Stromal cell of bone marrow (primary cell): Measurements from ENCODE around the gene NAB1.

ENCODE experiments used
- DNase-seq: peaks from one replicate; pipeline ENCODE4 v3.0.0-alpha.2; 2012; ENCODE audit warnings: low read depth

The NAB1 gene

GRCh38 chr2:190637903-190638618 is 10.8 kb upstream of the NAB1 start:
- no peak for DNase-seq

DNA sequence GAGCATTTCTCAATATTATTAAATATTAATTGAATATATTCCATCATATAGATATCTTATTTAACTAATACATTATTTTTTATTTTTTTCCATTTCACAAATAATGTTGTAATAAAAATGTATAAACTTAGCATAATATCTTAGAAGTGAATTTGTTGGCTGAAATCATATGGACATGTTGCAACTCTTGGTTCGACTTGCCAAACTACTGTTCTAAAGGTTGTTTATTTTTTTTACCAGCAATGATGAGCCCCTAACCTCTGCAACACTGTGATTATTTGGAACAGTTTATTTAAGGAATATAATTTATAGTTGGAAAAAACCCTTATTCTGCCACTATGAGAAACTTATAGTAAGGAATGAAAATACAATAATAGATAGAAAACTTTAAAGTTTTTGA is 8.8 kb upstream of the NAB1 start:
- DNase-seq, result no peak

- DNase-seq, result no peak
Measured at GRCh38 chr2:190641469-190641868, 7.4 kb upstream of the NAB1 start.

DNA sequence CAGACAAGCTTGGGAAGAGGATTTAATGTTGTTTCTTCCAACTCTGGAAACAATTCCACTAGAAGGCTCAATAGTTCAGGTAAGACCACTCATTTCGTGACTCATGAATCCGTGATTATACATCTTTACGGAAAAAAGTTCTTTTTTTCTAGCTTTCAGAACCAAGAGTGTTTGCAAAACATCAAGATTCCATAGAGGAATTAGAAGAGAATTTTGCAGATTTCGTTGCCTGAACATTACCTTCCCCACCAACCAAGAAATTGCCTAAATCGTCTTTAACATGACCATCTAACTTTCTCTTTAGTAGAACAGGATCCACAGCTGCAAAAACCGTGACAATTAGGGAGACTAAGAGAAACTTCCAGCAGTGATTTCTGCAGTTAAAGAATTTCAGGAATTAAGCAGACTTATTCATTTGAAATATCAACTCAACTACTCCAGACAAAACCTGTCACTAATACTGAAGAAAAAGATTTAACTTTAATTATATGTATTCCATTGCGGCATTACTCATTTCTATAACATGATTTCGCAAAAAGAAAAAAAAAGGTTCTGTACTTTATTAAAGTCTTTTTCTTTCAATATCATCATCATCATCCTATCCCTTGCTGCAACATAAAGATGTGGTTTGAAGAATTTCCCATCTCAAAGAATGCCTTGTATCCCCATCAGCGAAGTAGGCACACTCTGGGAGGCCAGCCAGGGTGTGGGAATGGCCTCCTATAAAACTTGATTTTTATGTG is 1.9 kb upstream of the NAB1 start:
- no peak for DNase-seq

DNA sequence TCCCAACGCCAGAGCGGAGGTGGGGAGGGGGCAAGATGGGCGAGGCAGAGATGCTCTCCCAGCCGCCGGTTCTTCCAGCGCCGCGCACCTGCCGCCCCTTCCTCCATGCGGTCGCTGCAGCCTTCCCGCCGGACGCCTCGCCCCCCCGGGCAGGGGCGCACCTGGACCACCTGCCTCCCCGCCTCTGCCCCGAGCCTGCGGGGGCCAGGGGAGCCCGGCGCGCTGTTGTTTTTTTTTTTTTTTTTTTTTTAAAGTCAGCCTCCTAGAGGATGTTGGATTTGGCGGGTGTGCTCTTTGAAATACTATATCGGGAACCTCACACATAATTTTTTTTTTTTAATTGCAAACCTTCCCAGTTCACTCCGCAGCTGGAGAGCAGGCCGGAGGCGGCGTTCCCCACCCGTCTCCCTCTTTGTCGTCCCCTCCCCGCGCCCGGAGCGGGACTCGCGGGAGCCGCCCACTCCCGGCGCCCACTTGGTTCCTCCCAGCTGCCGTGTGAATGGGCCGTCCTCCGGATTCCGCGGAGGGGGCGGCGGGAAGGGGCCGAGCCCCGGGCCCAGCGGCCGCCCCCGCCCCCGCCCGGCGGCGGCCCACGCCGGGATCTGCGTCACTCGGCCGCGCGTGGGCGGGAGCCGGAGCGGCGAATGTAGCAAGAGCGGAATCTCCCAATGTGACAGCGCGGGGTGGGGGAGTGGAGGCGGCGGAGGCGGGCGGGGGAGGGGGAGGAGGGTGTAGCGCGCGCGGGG is 421 bp upstream of the NAB1 start:
- DNase-seq, result peak; percentile 76

DNA sequence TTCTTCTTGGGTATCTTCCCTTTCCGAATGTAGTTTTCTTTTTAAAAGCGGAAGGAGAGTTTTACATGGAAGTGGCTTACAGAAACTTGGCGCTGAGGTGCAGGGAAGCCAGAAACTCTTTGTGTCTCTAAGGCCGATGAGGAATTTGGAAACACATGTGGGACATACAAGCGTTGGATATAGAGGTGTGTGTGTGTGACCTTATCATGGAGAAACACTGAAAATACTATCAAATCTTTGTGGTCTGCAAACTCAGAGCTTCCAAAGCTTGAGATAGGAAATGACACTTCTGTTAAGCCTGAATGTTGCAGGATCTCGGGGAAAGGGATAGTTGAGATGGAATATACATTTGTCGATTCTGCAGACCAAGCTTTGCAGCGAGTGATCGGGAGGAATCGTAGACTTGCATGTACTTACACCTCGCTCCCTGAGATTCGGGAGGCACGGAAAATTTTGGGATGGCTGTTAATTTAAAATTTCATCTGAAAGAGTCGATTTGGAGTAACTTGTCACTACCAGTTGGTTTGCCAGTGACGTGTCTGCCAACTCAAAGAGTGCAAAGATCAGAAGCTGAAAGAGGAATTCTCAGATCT is 1.0 kb downstream of the NAB1 start:
- DNase-seq, result no peak

- no peak for DNase-seq
Measured at GRCh38 chr2:190651413-190651812, 2.5 kb downstream of the NAB1 start.

DNA sequence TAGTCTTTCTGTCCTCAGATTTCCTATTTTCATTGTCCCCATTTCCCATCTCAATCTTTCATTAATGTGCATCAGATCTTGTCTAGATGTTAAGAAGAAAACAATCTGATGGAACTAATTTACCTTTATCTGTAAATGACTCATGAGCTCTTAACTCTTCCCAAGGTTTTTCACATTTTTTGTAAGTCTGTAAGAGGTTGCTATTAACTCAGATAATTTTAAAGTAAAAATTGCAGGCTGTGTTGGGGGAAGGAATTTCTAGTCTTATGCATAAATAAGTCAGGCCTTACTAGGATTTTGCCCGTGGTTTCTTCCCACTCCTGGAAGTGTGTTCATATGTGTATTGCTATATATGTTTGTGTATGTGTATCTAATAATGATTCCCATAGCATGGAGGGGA is 4.3 kb downstream of the NAB1 start:
- no peak for DNase-seq

DNA sequence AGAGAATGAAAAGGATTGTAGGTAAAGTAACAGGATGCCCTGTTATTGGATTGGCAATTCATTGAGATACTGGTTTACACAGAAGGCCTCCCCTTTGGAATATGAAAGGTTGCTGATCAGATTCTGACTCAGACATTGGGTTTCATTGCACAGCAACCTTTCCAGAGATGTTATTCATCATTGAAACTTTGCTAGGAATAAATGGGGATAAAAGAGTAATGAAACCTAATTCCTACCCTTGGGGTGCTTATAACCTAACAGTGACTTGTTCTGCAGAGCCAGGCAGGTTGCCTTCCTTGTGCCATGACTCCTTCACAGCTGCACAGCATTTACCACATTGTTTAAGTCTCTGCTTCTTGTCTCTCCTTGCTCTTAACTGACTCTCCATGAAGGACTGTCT is 5.0 kb downstream of the NAB1 start:
- no peak for DNase-seq

DNA sequence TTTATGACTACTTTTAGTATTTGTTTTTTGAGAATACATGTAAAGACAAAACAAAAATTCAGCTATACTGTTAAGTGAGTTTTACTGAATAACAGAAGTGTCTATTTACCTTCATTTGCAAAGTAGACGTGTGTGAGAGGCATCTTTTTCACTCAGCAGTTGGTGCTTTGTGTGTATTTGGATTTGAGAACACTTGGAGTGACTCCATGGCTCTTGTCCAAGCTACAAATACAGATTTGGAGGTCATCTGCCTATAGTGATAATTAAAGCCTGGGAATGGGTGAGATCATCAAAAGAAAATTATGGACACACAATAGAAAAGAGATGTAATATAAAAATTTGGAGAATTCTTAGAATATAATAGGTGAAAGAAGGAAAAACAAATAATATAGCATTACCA is 6.2 kb downstream of the NAB1 start:
- no peak for DNase-seq

GRCh38 chr2:190655570-190655969 is 6.7 kb downstream of the NAB1 start:
- DNase-seq, result no peak

GRCh38 chr2:190656301-190656700 is 7.4 kb downstream of the NAB1 start:
- no peak for DNase-seq

- no peak for DNase-seq
Measured at GRCh38 chr2:190657474-190658255, 8.8 kb downstream of the NAB1 start.

DNA sequence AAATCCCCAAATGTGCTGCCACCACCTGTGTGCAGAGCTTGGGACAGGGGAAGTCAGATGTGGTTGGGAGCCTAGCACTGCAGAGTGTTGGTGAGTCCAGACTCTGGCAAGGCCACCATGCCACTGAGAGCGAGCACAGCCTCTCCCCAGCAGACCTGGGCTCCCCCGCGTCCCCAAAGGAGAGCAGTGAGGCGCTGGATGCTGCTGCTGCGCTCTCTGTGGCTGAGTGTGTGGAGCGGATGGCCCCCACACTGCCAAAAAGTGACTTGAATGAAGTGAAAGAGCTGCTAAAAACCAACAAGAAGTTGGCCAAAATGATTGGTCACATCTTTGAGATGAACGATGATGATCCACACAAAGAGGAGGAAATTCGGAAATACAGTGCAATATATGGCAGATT is 10.7 kb downstream of the NAB1 start:
- no peak for DNase-seq

- no peak for DNase-seq
Measured at GRCh38 chr2:190662754-190663153, 13.9 kb downstream of the NAB1 start.

- DNase-seq, result no peak
Measured at GRCh38 chr2:190663348-190663747, 14.5 kb downstream of the NAB1 start.

DNA sequence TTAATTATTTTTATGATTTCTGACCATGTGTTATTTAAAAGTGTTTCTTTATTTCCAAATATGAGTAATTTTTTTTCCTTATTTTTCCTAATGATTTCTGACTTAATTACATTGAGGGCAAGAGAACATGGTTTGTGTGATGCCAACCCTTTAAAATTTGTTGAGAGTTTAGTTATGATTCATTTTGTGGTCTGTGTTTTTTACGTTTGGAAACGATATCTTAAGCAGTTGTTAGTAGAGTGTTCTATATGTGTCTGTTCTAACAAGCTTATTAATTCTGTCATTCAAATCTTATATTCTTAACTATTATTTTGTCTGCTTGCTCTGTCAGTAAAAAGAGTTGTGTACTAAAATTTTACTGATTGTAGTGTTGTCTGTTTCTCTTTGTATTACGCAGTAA is 15.0 kb downstream of the NAB1 start:
- DNase-seq, result no peak

GRCh38 chr2:190664240-190664639 is 15.4 kb downstream of the NAB1 start:
- DNase-seq, result no peak

DNA sequence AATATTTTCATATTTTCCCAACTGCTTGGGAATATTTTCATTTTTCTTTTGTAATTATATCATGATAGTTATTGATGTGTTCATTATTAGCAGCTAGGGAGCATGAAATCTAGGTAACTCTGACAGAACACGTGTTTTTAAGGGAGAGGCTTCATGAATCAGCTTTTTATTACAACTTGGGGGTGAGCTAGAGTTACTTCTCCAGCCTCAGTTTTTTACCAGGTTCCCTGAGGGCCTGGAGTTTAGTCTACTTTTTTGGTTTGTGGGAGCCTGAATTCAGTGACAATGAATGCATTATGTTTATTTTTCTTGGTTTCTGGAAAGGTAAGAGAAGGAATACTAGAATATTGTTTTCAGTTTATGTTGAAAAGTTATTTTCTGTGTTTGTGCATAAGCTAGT is 18.0 kb downstream of the NAB1 start:
- no peak for DNase-seq

DNA sequence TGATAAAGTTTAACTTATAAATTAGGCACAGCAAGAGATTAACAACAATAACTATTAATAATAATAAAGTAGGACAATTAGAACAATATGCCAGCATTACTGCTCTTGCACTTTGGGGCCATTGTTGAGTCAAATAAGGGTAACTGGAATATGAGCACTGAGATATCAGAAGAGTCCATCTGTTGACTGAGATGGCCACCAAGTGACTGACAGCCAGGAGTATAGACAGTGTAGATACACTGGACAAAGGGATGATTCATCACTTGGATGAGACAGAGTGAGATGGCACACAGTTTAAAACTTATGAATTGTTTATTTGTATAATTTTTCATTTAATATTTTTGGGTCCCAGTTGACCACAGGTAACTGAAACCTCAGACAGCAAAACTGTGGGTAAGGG is 20.0 kb downstream of the NAB1 start:
- no peak for DNase-seq

DNA sequence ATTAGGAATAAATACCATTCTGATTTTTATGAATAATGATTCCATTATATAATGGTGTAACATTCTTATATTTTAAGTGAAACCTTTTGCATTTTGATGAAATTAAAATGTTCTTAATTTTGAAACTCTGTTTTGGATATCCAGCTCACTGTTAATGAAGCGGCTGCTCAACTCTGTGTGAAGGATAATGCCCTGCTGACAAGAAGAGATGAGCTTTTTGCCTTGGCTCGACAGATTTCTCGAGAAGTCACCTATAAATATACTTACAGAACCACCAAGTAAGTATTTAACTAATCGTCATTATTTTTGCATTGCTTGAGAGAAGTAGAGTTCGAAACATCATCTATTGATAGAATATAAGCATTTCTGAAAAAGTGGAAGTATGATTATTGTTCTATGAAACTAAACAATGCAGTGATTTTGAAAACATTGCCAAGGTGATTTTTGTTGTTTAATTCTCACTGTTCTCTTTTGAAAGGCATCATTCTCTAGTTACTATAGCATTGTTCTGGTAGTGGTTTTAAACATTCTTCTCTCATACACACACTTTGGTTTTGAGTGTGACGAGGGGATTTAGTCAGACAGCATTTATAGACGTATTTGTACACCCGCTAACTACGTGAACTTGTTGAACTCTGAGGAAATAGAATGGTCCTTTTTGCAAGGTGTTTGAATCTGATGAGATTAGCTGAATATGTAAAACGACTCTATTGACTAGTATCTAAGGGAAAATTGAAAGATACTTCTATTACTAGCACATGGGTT is 21.5 kb downstream of the NAB1 start:
- DNase-seq, result no peak
